GM12865 (cell line): ENCODE measurements around the gene HEBP2.
A peak's percentile ranks its signal among the peaks of the same experiment; 100 is the strongest.
"Not testable (repeated sequence)": the region's sequence is repeated elsewhere in the genome, so short reads cannot be mapped to it uniquely, and the experiment has no call there.

Source experiments
- DNase-seq: peaks from one replicate; pipeline ENCODE4 v3.0.0; 2010; ENCODE audit warnings: low read depth
- H3K4me3 ChIP-seq: 2 replicates; pipeline ENCODE4 v1.5.1; 2011; ENCODE audit warnings: mild to moderate bottlenecking, low read depth, low read length, control low read depth
- CTCF ChIP-seq: IDR thresholded peaks from 2 replicates; pipeline ENCODE4 v1.5.1; 2011; ENCODE audit warnings: low read length, control low read depth, low read depth, inconsistent platforms; ENCODE audit not compliant: insufficient read depth; ENCODE audit errors: missing control alignments

The HEBP2 gene

GRCh38 chr6:138424004-138424904, 20.2 kb downstream of the HEBP2 start:
- no peak overlapping the region for H3K4me3 ChIP-seq
- TF ChIP-seq CTCF, result no peak
- DNase-seq, result no peak

GRCh38 chr6:138425256-138425655, 21.2 kb downstream of the HEBP2 start:
- DNase-seq, H3K4me3 ChIP-seq: not testable (repeated sequence)

GRCh38 chr6:138426500-138427123, 22.6 kb downstream of the HEBP2 start:
- DNase-seq, result peak; percentile 41
- no peak for TF ChIP-seq CTCF
- no peak overlapping the region for H3K4me3 ChIP-seq

- no peak for DNase-seq
- TF ChIP-seq CTCF, result no peak
- no peak overlapping the region for H3K4me3 ChIP-seq
These were observed 23.7 kb downstream of the HEBP2 start for GRCh38 chr6:138427701-138428100.

GRCh38 chr6:138428944-138429598, 25.0 kb downstream of the HEBP2 start:
- DNase-seq, result peak; percentile 63
- peak; percentile 44 for TF ChIP-seq CTCF
- no peak overlapping the region for H3K4me3 ChIP-seq

- no peak for DNase-seq
- TF ChIP-seq CTCF, result no peak
- H3K4me3 ChIP-seq, result no peak overlapping the region
These were observed 25.7 kb downstream of the HEBP2 start for GRCh38 chr6:138429761-138430160.
